Endothelial cell of umbilical vein (primary cell): ENCODE data around the gene ZBTB20. TPM values are rescaled to one million over a fixed set of nuclear protein-coding genes. Genes with fewer than 3 reads are reported as not detected.

Source experiments
- BruUV-seq: library from RNA; stranded (reverse); fragments of 400-500 nt; replicated peaks from 2 replicates; lab custom pipeline; 2021; lab: Mats Ljungman, UMichigan
- CTCF ChIA-PET: fragments of 300-600, 350-600 bp; sonication (Branson Sonifier 250); formaldehyde crosslinking; loops from one replicate; lab custom pipeline; 2021; ENCODE audit warnings: antibody characterized with exemption, inconsistent platforms; lab: Charles Lee
- POLR2A ChIA-PET: fragments of 300-600, 350-600 bp; sonication (Branson Sonifier 250); formaldehyde crosslinking; loops from one replicate; lab custom pipeline; 2021; ENCODE audit warnings: antibody characterized with exemption, inconsistent platforms; lab: Charles Lee
- DNase-seq: peaks from one replicate; pipeline ENCODE4 v3.0.0-alpha.2; 2011; ENCODE audit warnings: low read depth, low spot score
- FAIRE-seq: peaks from 2 replicates; lab custom pipeline; 2011; peaks lifted over from hg19 to GRCh38; lab: Jason Lieb, UNC
- H2AFZ ChIP-seq: 2 replicates; pipeline ENCODE4 v1.6.0; 2012; ENCODE audit warnings: low read depth, low read length, control low read depth, inconsistent platforms
- H3K27ac ChIP-seq: 2 replicates; pipeline ENCODE4 v1.5.1; 2011; ENCODE audit warnings: low read depth, mild to moderate bottlenecking, control low read depth, low read length, moderate library complexity; ENCODE audit not compliant: insufficient read depth
- H3K27me3 ChIP-seq, 2 experiments: 2 replicates each; pipeline versions ENCODE4 v1.6.0 to v1.6.1; 2011; ENCODE audit warnings: low read length in 2 of 2, mixed read lengths in 1 of 2; ENCODE audit not compliant: control insufficient read depth in 2 of 2, insufficient read depth in 2 of 2
- H3K36me3 ChIP-seq, 2 experiments: 2 replicates in 1 of 2; 3 replicates in 1 of 2; pipeline ENCODE4 v1.5.1; 2011; ENCODE audit warnings: low read length in 2 of 2, mild to moderate bottlenecking in 1 of 2, moderate library complexity in 1 of 2; ENCODE audit not compliant: control insufficient read depth in 2 of 2, insufficient read depth in 2 of 2; ENCODE audit errors: extremely low read depth in 1 of 2
- H3K4me1 ChIP-seq: 3 replicates; pipeline ENCODE4 v1.5.1; 2011; ENCODE audit warnings: mild to moderate bottlenecking, low read length; ENCODE audit not compliant: control insufficient read depth, insufficient read depth; ENCODE audit errors: extremely low read depth
- H3K4me2 ChIP-seq: 2 replicates; pipeline ENCODE4 v1.6.1; 2011; ENCODE audit warnings: low read length, control low read depth, mixed read lengths; ENCODE audit not compliant: insufficient read depth
- H3K4me3 ChIP-seq, 3 experiments: fragments of 200-600 bp in 1 of 3; sonication (generic), shearing (Covaris generic) in 1 of 3; replicated peaks in 1 of 3; 2 replicates each; pipeline ENCODE4 v1.5.1; 2011 to 2016; ENCODE audit warnings: control low read depth in 3 of 3, low read length in 3 of 3, mild to moderate bottlenecking in 2 of 3, inconsistent platforms in 1 of 3, low read depth in 1 of 3, moderate library complexity in 1 of 3; ENCODE audit not compliant: insufficient read depth in 1 of 3
- H3K79me2 ChIP-seq: 2 replicates; pipeline ENCODE4 v1.6.0; 2012; ENCODE audit warnings: low read length, inconsistent platforms; ENCODE audit not compliant: control insufficient read depth, insufficient read depth
- H3K9ac ChIP-seq: replicated peaks from 2 replicates; pipeline ENCODE3; 2011; ENCODE audit warnings: low read length, control low read depth; ENCODE audit not compliant: insufficient read depth; ENCODE audit errors: extremely low read depth
- H3K9me1 ChIP-seq: replicated peaks from 3 replicates; pipeline ENCODE4 v1.6.0; 2011; ENCODE audit warnings: mild to moderate bottlenecking, low read length; ENCODE audit not compliant: control insufficient read depth, insufficient read depth; ENCODE audit errors: extremely low read depth
- H3K9me3 ChIP-seq: replicated peaks from 2 replicates; pipeline ENCODE4 v1.5.1; 2012; ENCODE audit warnings: low read length, inconsistent platforms; ENCODE audit not compliant: control insufficient read depth, insufficient read depth
- H4K20me1 ChIP-seq: replicated peaks from 2 replicates; pipeline ENCODE3; 2011; ENCODE audit warnings: mild to moderate bottlenecking, low read length; ENCODE audit not compliant: control insufficient read depth, insufficient read depth; ENCODE audit errors: extremely low read depth
- EZH2 ChIP-seq: IDR thresholded peaks from 2 replicates; pipeline ENCODE4 v1.6.1; 2012; ENCODE audit warnings: borderline replicate concordance, low read depth, mild to moderate bottlenecking, moderate library complexity, low read length, inconsistent platforms; ENCODE audit not compliant: severe bottlenecking
- FOS ChIP-seq: IDR thresholded peaks from 2 replicates; pipeline ENCODE4 v1.6.1; 2011; ENCODE audit warnings: mild to moderate bottlenecking, low read length, moderate library complexity, borderline replicate concordance; ENCODE audit not compliant: insufficient read depth
- GATA2 ChIP-seq: IDR thresholded peaks from 2 replicates; pipeline ENCODE4 v1.7.0; 2011; ENCODE audit warnings: low read depth, mild to moderate bottlenecking, moderate library complexity, mixed read lengths, low read length; ENCODE audit not compliant: insufficient read length, insufficient read depth
- JUN ChIP-seq: IDR thresholded peaks from 2 replicates; pipeline ENCODE4 v1.6.1; 2011; ENCODE audit warnings: borderline replicate concordance, low read depth; ENCODE audit not compliant: insufficient read length, insufficient read depth
- MAX ChIP-seq: IDR thresholded peaks from 2 replicates; pipeline ENCODE4 v1.6.1; 2011; ENCODE audit not compliant: insufficient read depth, insufficient read length
- MYC ChIP-seq: IDR thresholded peaks from one replicate; pipeline ENCODE4 v1.6.1; 2011; ENCODE audit warnings: mild to moderate bottlenecking, low read depth, low read length
- POLR2A ChIP-seq: IDR thresholded peaks from 2 replicates; pipeline ENCODE4 v1.6.1; 2012; ENCODE audit warnings: low read depth, mild to moderate bottlenecking, control low read depth, low read length
- POLR2AphosphoS5 ChIP-seq: IDR thresholded peaks from 2 replicates; pipeline ENCODE4 v1.6.1; 2012; ENCODE audit warnings: low read depth, mild to moderate bottlenecking, control low read depth, low read length, moderate library complexity; ENCODE audit not compliant: insufficient read depth
- dilution Hi-C: fragments of 300-500 bp; cut with MboI; formaldehyde crosslinking; loops from one replicate; pipeline ENCODE4 v1.15.0; 2019; ENCODE audit warnings: low sequenced_read_pairs; ENCODE audit not compliant: extremely low pct_ligation_motif_present
- intact Hi-C: fragments of 100-400 bp; cut with micrococcal nuclease; formaldehyde crosslinking; loops from one replicate; pipeline ENCODE4 v1.10.0; 2022
- polyA plus RNA-seq, 4 experiments: library from polyadenylated mRNA; depleted of rRNA in 3 of 4; stranded (reverse) in 3 of 4; unstranded in 1 of 4; fragments of >200 nt; gene quantifications; 2 replicates each; pipeline versions ENCODE4 v1.2.1 to v1.2.3, GENCODE V29; 2011 to 2012; ENCODE audit warnings: missing spikeins in 1 of 4
- total RNA-seq: library from RNA; stranded (reverse); gene quantifications from 2 replicates; pipeline ENCODE4 v1.2.3, GENCODE V29; 2021
- TF ChIP-seq, protein P1 (sequence below), 2 donors: IDR thresholded peaks; 1 replicate in 1 of 2; 2 replicates in 1 of 2; pipeline ENCODE4 v1.5.1; 2011; ENCODE audit warnings: low read length in 2 of 2, mild to moderate bottlenecking in 2 of 2, moderate library complexity in 2 of 2, control low read depth in 1 of 2, inconsistent platforms in 1 of 2, low read depth in 1 of 2; ENCODE audit not compliant: insufficient read depth in 1 of 2; ENCODE audit errors: extremely low read depth in 1 of 2

The ZBTB20 gene
- total and polyA plus RNA-seq, 2 donors (not counting 3 experiments of a cell fraction or from before 2014, with no cell fraction given): 2.1 to 20.5 TPM

DNA sequence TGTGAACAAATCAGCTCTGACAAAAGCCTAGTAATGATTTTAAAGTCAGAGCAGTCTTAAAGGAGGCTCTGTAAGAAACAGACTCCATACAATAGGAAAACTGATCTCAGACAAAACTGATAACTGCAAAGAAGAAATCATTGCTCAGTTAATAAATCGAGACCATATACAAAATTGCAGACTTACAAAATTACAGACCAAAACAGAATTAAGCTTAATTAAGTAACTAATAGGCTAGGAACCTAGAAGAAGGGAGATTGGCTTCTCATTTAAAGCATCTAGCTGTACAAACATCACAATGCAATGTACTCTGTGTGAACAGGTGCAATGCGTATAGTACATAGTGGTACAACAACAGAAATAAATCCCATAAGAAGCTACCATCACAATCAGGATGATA is 46.3 kb downstream of the ZBTB20 start:
- ChIA-PET POLR2A (no interaction called here), CTCF (interaction anchor here (1.1 to 2.9 kb wide), 7 partner anchors 9 to 737 kb away, joined by 3 to 15 read pairs (median 4); no protein-coding TSS in a partner anchor)
- no peak overlapping the region for H3K4me3 ChIP-seq
- H3K79me2 ChIP-seq: no peaks in the 10 kb centered on the region
- no peaks in the 10 kb centered on the region for H3K9me1 ChIP-seq
- no peak for FAIRE-seq
- dilution Hi-C loops: no loop called here
- no peaks in the 10 kb centered on the region for H3K36me3 ChIP-seq
- H2AFZ ChIP-seq: no peak overlapping the region
- peaks cover 3% of the 10 kb centered on the region for H3K4me1 ChIP-seq
- BruUV-seq: no TSS peak
- H3K9ac ChIP-seq: no peak overlapping the region
- no peak for TF ChIP-seq MAX
- TF ChIP-seq POLR2AphosphoS5: no peak
- TF ChIP-seq FOS: no peak
- no peak for TF ChIP-seq MYC
- TF ChIP-seq, protein P1, sequence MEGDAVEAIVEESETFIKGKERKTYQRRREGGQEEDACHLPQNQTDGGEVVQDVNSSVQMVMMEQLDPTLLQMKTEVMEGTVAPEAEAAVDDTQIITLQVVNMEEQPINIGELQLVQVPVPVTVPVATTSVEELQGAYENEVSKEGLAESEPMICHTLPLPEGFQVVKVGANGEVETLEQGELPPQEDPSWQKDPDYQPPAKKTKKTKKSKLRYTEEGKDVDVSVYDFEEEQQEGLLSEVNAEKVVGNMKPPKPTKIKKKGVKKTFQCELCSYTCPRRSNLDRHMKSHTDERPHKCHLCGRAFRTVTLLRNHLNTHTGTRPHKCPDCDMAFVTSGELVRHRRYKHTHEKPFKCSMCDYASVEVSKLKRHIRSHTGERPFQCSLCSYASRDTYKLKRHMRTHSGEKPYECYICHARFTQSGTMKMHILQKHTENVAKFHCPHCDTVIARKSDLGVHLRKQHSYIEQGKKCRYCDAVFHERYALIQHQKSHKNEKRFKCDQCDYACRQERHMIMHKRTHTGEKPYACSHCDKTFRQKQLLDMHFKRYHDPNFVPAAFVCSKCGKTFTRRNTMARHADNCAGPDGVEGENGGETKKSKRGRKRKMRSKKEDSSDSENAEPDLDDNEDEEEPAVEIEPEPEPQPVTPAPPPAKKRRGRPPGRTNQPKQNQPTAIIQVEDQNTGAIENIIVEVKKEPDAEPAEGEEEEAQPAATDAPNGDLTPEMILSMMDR (IDR thresholded peaks at IDR 0.05; ENCODE audit: extremely low read depth in 1 of 2, insufficient read depth in 1 of 2, low read depth in 1 of 2, low read length in 2 of 2): no peak
- no peak for TF ChIP-seq GATA2
- no peak for TF ChIP-seq JUN
- no peak for TF ChIP-seq POLR2A
- TF ChIP-seq EZH2: no peak
- H3K27ac ChIP-seq: no peak overlapping the region
- H4K20me1 ChIP-seq: no peaks in the 10 kb centered on the region
- no peaks in the 10 kb centered on the region for H3K9me3 ChIP-seq
- no peak for DNase-seq
- intact Hi-C loops: loop anchor here (2.0 kb wide), 1 partner anchor 46 kb away; the partner anchor contains the start of gene ZBTB20
- H3K27me3 ChIP-seq: no peaks in the 10 kb centered on the region
- no peak overlapping the region for H3K4me2 ChIP-seq
